Stomach (tissue), 4 donors: ENCODE data around the gene NXPH4.

Source experiments
- EP300 ChIP-seq: sonication (generic); formaldehyde crosslinking; IDR thresholded peaks from one replicate; pipeline ENCODE4 v1.6.1; 2017; ENCODE audit warnings: antibody characterized with exemption
- POLR2A ChIP-seq, 4 donors: fragments of 450-650 bp; IDR thresholded peaks; one replicate each; pipeline ENCODE4 v1.6.1; 2016; ENCODE audit warnings: antibody characterized with exemption in 4 of 4, control low read depth in 2 of 4, mild to moderate bottlenecking in 1 of 4, moderate library complexity in 1 of 4
- POLR2AphosphoS5 ChIP-seq, 3 donors: sonication (generic); formaldehyde crosslinking; IDR thresholded peaks; one replicate each; pipeline ENCODE4 v1.6.1; 2016; ENCODE audit warnings: antibody characterized with exemption in 3 of 3
- TF ChIP-seq, protein P1 (sequence below), 7 experiments: fragments of 450-650 bp in 4 of 7; fragments of 200-600 bp in 3 of 7; sonication (generic) in 3 of 7; IDR thresholded peaks; one replicate each; pipeline ENCODE4 v1.5.1; 2016 to 2019; ENCODE audit warnings: antibody characterized with exemption in 7 of 7, control low read depth in 2 of 7, mild to moderate bottlenecking in 1 of 7

DNA sequence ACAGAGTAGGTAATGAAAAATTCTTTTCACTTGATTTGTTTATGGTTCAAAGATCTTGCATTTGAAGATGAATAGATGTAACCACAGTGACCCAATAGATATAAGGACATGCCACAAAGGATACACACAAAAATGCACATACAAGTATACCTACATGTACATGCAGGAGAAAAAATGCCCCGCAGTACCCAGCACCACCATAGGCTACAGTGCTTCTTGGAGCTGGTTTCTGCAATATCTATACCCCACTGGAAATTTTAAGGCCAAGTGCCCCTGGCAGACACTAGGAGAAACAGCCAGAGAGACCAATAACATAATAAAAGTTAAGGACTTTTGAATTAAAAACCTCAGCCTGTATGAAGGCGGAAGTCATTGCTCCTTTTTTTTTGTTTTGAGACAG is 46.5 kb downstream of the NXPH4 start:
- TF ChIP-seq, protein P1, sequence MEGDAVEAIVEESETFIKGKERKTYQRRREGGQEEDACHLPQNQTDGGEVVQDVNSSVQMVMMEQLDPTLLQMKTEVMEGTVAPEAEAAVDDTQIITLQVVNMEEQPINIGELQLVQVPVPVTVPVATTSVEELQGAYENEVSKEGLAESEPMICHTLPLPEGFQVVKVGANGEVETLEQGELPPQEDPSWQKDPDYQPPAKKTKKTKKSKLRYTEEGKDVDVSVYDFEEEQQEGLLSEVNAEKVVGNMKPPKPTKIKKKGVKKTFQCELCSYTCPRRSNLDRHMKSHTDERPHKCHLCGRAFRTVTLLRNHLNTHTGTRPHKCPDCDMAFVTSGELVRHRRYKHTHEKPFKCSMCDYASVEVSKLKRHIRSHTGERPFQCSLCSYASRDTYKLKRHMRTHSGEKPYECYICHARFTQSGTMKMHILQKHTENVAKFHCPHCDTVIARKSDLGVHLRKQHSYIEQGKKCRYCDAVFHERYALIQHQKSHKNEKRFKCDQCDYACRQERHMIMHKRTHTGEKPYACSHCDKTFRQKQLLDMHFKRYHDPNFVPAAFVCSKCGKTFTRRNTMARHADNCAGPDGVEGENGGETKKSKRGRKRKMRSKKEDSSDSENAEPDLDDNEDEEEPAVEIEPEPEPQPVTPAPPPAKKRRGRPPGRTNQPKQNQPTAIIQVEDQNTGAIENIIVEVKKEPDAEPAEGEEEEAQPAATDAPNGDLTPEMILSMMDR (IDR thresholded peaks at IDR 0.05): no peak
- TF ChIP-seq POLR2A (IDR thresholded peaks at IDR 0.05) (no peak), POLR2AphosphoS5 (IDR thresholded peaks at IDR 0.05) (no peak), EP300 (no peak)
